Breast epithelium (tissue), 3 donors: ENCODE data around the gene CDH16.

Source experiments
- POLR2A ChIP-seq: fragments of 450-650 bp; IDR thresholded peaks from one replicate; pipeline ENCODE4 v1.6.1; 2016; ENCODE audit warnings: antibody characterized with exemption, mild to moderate bottlenecking, moderate library complexity
- POLR2AphosphoS5 ChIP-seq, 3 donors: sonication (generic); formaldehyde crosslinking; IDR thresholded peaks; one replicate each; pipeline ENCODE4 v1.6.1; 2017; ENCODE audit warnings: antibody characterized with exemption in 3 of 3
- TF ChIP-seq, protein P1 (sequence below), 3 donors: fragments of 450-650 bp; IDR thresholded peaks; one replicate each; pipeline ENCODE4 v1.5.1; 2016 to 2017; ENCODE audit warnings: antibody characterized with exemption in 3 of 3, mild to moderate bottlenecking in 3 of 3, moderate library complexity in 3 of 3

DNA sequence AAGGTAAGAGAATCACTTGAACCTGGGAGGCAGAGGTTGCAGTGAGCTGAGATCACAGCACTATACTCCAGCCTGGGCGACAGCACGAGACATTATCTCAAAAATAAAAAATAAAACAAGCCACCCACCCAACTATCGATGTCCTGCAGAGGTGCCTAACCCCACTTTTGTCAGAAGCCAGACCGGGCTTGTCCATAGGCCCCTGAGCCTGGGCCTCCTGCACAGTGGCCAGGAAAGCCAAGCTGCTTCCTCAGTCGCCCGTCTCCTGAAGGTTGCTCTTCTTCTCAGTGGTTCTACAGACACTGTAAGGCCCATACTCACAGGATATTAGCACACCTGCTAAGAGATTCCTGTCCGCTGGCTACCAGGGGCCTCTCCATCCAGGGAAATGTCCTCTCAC is 27.9 kb upstream of the CDH16 start:
- TF ChIP-seq, protein P1, sequence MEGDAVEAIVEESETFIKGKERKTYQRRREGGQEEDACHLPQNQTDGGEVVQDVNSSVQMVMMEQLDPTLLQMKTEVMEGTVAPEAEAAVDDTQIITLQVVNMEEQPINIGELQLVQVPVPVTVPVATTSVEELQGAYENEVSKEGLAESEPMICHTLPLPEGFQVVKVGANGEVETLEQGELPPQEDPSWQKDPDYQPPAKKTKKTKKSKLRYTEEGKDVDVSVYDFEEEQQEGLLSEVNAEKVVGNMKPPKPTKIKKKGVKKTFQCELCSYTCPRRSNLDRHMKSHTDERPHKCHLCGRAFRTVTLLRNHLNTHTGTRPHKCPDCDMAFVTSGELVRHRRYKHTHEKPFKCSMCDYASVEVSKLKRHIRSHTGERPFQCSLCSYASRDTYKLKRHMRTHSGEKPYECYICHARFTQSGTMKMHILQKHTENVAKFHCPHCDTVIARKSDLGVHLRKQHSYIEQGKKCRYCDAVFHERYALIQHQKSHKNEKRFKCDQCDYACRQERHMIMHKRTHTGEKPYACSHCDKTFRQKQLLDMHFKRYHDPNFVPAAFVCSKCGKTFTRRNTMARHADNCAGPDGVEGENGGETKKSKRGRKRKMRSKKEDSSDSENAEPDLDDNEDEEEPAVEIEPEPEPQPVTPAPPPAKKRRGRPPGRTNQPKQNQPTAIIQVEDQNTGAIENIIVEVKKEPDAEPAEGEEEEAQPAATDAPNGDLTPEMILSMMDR (IDR thresholded peaks at IDR 0.05) = no peak
- no peak for TF ChIP-seq POLR2A
- TF ChIP-seq POLR2AphosphoS5 (IDR thresholded peaks at IDR 0.05) = no peak
